NCI-H1092 (cell line): ENCODE results near the gene STARD10.

Experiments used
- DNase-seq: peaks from one replicate; lab custom pipeline; 2025; lab: John Stamatoyannopoulos, UW

Gene STARD10

GRCh38 chr11:72705442-72706365, 88.1 kb downstream of the STARD10 start:
- no peak for DNase-seq

- no peak for DNase-seq
These were observed 89.0 kb downstream of the STARD10 start for GRCh38 chr11:72704783-72705265.
